CD4-positive, alpha-beta T cell treated with Interferon gamma for 1 hour (primary cell): Measurements from ENCODE around the gene CTF1.
A peak's percentile ranks its signal among the peaks of the same experiment; 100 is the strongest.
"Not testable (repeated sequence)": the region's sequence is repeated elsewhere in the genome, so short reads cannot be mapped to it uniquely, and the experiment has no call there.

Experiments
- DNase-seq: peaks from one replicate; pipeline ENCODE4 v3.0.0-alpha.2; 2020

Gene CTF1

DNA sequence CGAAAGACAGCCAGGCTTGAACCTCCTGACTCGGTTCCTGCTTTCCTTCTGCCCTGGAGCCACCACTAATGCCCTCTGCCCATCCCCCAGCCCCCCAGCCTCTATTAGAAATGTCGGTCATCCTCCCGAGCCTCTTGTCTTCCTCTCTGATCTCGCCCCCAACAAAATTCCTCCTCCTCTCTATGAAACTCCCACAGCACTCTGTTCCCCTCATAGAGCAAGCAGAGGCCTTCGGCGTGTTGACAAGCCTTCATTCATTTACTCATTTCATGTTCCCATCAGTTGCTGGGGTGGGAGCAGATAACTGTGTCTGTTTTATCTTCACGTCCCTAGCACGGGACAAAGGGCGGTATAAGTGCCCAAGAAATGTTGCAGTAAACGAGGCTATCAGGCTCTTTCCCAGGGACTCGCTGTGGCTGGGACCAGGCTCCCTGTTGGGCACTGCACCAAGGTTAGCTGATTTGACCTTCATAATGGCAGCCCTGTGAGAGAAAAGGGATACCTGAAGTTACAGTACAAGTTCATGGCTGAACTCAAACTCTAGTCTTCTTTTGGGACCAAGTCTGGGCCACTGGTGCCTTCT lies 34.7 kb downstream of the CTF1 start:
- no peak for DNase-seq

DNA sequence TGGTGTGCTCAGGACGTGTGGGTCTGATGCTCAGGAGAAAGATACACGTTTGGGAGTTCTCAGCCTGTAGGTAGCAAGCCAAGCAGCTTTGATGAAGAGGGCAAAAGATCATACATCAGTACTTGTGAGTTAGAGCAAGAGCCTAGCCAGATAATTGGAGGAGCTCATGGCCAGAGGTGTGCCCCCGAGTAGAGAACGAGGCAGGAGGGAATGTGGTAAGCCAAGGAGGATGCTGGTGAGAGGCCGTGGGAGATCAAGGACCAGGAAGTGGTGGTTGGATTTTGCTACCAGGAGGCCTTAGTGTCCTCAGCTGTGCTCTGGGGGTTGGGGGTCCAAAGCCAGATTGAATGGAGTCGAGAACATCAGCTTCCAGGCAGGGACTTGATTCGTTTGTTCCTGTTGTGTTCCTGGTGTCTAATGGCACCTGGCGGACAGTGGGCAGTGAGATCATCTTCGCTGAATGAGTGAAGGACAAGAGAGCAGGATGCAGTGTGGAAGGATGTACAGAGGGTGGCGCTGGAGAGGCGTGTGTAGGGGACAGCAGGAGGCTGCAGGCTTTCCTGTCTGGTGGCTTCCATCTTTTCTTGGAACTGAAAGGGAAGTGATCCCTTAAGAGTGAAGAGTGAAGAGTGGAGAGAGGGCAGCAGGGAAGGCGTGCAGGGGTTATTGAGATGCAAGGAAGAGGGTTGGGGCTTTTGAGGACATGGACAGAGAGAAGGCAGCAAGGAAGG lies 38.6 kb downstream of the CTF1 start:
- DNase-seq: peak; percentile 35

DNA sequence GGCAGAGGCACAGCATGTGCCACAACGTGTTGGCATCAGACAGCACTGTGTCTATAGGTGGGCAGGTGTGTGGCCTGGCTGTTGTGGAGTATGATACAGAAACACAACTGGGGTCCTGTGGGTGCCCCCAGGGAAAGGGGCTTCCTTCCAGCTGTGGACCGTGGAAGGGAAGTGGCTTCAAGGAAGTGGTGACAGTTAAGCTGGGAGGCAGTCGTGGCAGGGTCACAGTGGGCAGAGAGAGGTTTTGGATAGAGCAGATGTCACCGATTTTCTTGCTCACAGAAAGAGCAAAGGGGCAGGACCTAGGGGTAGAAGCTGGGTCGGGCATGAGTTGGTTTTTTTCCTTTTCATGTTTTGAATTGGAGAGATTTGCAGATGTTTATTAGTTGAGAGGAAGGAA lies 41.3 kb downstream of the CTF1 start:
- DNase-seq: no peak

DNA sequence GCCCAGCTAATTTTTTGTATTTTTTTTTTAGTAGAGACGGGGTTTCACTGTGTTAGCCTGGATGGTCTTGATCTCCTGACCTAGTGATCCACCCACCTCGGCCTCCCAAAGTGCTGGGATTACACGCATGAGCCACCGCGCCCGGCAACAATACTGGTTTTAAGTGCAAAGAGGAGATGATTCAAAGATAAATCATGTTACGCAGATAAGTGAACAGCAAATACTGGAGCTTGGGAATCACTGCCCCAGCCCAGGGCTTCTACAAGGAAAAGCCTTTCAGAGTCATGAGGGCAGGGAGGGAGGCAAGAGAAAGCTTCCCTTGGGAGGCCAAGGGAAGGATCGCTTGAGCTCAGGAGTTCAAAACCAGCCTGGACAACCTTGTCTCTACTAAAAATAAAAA lies 43.2 kb downstream of the CTF1 start:
- not testable (repeated sequence) for DNase-seq

DNA sequence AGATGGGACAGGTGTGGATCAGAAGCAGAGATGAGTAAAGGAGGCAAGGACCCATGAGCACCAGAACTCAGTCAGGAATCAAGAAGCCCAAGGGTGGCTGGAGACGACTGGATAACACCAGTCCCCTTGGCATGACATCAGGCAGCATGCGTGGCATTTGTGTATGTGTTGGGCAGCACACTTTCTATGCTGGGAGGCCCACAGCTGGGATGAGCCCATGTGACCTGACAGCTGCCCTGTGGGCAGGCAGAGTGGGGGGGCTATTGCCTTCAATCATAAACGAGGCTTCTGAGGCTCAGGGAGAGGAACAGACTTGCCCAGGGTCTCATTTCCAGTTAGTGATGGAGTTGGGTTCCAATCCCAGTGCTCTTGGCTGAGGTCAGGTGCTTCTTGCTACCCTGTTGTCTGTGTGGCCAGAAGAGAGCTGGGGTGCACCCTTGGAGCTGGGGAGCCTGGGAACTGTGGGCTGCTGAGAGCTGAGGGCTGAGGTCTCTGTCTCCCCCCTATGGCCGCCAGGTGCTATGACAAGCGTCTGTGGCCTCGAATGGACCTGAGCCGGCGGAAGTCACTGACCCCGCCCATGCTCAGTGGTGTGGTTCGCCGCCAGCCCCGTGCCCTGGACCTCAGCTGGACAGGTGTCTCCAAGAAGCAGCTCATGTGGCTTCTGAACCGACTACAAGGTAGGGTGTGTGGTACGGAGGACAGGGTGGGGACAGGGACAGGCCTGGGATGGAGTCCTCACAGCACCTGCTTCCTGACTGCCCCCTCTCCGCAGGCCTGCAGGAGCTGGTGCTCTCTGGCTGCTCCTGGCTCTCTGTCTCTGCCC lies 45.4 kb downstream of the CTF1 start:
- DNase-seq: peak; percentile 72

DNA sequence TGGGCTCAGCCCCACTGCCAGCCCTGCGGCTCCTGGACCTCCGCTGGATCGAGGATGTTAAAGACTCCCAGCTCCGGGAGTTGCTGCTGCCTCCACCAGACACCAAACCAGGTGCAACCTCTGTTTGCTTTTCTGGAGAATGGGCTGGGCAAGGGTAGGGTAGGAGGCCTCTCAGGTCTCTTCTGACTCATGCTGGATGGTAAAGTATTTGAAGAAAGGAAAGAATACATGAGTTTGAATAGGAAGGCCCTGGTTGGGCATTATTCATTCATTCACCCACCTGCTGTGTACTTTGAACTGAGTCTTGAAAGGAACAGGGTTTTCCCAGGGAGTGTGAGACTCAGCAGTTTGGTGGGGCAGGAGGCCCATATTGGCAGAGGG lies 46.0 kb downstream of the CTF1 start:
- no peak for DNase-seq

DNA sequence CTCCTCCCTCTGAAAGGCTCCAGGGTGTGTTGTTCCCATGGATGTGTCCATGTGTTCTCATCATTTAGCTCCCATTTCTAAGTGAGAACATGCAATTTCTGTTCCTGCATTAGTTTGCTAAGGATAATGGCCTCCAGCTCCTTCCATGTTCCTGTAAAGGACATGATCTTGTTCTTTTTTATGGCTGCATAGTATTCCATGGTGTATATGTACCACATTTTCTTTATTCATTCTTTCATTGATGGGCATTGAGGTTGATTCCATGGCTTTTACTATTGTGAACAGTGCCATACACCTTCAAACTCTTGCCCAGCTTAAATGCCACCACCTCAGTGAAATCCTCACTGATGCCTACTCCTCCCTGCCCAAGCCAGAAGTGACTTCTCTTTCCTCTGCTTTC lies 47.9 kb downstream of the CTF1 start:
- no peak for DNase-seq

DNA sequence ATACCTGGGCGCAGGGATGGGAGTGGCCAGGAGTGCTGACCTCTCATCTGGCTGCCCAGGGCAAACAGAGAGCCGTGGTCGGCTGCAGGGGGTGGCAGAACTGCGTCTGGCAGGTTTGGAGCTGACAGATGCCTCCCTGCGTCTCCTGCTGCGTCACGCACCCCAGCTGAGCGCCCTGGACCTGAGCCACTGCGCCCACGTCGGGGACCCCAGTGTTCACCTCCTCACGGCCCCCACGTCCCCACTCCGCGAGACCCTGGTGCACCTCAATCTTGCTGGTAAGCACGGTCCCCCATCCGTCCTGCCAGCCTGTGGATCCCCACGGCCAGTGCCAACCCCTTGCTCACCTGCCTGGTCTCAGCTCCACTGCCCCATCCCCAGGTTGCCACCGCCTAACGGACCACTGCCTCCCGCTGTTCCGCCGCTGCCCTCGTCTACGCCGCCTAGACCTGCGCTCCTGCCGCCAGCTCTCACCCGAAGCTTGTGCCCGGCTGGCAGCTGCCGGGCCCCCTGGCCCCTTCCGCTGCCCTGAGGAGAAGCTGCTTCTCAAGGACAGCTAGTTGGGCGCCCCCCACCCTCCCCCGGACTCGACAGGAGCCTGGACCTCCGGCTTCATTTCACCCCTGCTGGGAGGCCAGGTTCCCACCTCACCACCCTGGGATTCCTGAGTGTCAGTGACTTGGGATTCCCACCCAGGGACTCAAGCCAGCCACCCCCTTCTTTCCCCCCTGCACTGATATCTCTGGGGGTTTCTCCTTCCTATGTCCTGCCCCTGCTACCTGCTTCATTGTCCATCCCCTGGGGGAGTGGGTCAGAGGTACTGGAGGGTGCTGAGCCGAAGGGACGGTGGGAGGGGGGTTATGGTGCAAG lies 50.5 kb downstream of the CTF1 start:
- DNase-seq: no peak

DNA sequence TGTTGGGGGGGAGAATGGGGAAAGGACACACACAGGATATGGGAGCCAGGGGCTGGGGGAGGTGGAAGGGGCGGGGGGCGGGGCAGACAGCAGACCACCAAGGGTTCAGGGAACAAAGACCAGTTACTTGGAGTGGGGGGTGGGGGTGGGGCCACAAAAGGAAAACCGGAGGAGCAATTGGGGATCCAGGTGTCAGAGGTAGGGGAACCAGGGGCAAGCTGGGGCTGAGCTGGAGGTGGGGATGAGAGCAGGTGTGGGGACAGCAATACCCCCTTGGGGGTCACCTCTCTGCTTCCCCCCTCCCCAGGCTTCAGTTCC lies 51.1 kb downstream of the CTF1 start:
- DNase-seq: no peak

DNA sequence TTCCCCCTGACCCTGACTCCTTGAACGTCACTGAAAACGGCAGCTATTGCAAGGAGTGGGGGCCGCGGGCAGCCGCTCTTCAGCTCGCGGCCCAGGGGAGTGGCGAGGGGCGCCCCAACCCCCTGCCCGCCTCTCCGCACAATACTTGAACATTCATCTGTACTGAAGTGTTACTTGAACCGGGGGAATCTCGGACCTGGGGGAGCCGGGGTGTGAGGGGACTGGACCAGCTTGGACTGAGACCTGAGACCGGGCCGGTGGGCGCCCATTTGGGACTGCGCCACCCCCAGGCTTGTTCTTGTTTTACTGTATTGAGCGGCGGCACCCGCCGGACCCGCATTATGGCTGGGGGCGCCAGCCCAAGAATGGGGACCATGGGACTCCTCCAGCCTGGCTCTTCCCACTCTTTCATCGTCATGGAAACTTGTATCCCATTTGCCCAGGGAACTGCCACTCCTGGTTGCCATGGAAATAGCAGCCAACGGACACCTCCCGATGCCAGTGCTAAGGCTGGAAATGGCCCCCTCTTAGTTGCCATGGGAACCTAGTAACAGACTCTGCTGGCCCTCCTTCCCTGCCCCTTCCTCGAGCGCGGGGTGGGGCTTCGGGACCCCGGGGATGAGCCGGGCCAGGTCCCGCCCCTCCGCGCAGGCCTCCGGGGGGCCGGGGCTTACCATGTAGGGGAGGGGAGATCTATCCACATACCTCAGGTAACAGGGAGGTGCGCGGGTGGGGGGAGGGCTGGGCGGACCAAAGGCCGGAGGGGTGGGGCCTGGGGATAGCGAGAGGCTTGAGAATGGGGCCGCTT lies 51.6 kb downstream of the CTF1 start:
- DNase-seq: peak; percentile 46

DNA sequence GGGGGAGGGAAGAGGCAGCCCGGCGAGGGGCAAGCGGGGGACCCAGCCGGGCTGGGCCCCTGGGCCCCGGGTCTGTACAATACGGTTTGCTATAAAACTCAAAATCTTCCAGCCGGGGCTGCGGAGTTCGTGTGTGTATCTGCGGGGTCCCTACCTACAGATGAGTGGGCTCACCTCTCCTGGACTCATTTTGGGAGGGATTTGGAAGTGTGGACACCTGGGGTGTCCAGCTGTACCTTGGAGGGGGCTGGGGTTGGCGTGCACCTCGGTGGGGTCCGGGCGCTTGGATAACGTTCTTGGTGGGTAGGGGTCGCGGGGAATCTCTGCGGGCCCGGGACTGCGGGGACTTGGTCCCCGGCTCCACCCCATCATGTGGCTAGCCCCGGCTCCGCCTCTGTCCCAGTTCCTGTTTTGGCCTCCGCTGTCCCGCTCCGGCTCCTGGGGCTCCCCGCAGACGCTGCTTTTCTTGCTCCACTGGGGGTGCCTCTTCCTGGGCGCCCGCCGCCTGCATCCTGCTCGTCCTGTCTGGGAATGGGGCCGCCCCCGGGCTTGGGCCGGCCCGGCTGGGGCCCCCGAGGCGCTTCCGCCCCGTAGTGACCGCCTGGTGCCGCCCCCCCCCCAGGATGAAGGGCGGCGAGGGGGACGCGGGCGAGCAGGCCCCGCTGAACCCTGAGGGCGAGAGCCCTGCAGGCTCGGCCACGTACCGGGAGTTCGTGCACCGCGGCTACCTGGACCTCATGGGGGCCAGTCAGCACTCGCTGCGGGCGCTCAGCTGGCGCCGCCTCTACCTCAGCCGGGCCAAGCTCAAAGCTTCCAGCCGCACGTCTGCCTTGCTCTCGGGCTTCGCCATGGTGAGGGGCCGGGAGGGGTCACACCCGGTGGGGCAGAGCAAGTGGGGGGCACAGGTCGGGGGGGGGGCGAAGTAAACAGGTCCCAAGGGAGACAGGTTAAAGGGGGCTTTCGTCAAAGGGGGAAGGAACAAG lies 52.5 kb downstream of the CTF1 start, which contains the start of gene ORAI3:
Gene ORAI3 (plus strand): TSS at position 402 of the 983 bp plus-strand sequence. CDS start 222 bp downstream, at position 624.
- peak; percentile 67 for DNase-seq

DNA sequence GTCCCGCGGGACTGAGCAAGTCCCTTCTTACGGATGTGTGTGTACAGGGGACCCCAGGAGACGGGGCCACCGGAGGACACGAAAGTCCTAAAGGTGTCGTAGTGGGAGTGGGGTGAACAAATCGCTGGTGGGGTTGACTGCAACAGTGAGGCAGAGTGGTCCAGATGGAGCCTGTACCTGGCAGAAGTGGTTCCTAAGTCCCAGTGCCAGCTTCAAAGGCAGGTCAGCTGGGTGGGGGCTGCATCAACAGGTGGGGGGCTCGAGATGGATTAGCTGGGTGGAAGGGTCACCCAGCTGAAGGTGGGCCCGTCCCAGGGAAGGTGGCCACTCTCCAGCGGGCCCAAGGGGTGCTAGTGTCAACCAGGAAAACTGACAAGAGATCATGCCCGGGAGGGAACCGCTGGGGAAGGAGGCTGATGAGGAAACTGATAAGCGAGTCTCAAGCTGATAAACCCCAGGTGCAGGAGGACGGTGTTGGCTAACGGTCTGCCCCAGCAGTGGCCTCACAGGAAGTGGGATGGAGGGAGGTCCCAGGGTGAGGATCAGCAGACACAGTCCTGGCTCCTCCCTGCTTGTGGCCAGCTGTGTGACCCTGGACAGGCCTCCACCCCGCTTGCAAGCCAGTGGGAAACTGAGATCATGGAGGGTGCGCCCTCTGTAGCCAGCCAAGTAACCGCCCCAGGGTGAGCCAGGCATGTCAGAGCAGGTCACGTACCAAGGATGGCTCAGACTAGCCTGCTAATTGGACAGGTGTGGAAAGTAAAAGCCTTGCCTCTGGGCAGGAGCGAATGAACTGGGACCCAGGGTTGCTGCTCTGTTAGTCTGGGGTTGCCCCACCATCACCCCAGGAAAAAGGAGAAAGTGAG lies 53.5 kb downstream of the CTF1 start:
- DNase-seq: peak; percentile 27

DNA sequence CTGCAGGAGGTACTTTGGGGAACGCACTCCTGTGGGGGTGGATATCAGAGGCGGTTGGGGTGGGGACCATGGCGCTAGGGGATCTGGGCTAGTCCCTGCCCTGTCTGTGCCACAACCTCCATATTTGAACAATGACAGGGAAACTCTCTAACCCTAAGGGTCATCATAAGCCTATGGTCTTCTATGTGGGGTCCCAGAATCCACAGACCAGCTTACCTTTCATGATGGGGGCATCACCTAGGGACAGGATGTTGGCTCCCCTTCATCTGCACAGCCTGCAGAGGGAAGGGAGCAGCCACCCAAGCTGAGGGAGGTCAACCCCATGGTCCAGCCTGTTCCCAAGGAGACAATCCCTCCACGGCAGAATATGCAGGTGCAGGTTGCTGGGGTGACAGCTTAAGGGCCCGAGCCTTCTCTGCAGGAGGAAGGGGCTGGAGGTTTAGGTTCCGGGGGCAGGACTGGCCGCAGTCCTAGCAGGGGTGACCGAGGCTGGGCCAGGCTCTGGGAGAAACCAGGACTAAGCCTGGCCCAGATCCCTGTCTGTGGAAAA lies 54.2 kb downstream of the CTF1 start:
- no peak for DNase-seq

DNA sequence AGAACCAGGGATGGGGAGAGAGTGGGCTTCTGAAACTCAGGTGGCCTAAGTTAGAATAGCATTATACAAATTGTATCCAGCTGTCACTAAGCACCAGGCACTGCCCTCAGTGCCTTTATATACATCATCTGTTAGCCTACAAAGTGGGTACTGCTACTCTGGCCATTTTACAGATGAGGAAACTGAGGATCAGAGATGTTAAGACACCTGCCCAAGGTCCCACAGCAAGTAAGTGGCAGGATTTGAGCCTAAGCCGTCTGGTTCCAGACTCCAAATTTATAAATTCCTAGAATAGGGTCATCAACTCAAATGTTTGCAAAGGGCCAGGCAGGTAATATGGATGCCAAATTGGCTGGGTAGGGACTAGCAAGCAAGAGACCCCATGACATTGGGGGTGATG lies 54.8 kb downstream of the CTF1 start:
- no peak for DNase-seq

DNA sequence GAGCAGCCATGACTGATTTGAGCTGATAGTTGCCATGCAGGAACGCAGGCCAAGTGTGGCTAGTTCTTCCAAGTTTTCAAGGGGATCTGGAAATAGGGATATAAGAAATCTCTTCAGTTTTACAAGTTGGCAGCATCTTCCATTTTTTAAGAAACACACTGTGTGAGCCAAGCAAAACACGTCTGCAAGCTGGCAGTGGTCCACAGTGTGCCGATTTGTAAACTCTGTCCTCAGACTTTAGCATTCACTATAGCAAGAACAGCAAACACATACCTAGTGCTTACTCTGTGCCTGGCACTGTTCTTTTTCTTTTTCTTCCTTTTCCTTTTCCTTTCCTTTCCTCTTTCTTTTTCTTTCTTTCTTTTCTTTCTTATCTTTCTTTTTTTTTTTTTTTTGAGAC lies 55.3 kb downstream of the CTF1 start:
- no peak for DNase-seq

DNA sequence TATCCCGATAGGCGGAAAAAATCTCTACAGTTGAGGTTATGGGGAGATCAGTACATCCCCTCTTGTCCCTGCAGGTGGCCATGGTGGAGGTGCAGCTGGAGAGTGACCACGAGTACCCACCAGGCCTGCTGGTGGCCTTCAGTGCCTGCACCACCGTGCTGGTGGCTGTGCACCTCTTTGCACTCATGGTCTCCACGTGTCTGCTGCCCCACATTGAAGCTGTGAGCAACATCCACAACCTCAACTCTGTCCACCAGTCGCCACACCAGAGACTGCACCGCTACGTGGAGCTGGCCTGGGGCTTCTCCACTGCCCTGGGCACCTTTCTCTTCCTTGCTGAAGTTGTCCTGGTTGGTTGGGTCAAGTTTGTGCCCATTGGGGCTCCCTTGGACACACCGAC lies 56.7 kb downstream of the CTF1 start:
- no peak for DNase-seq
